Stimulated activated CD8-positive, alpha-beta memory T cell treated with anti-CD3 and anti-CD28 coated beads, Interleukin-2, amount 100 ng/mL, for 48 hours (primary cell): ENCODE data around the gene PUM2.

Experiments used
- DNase-seq, 2 donors: peaks; one replicate each; pipeline ENCODE4 v3.0.0-alpha.2; 2020; ENCODE audit warnings: low read depth in 2 of 2

The PUM2 gene

GRCh38 chr2:20216130-20217025, 134.3 kb downstream of the PUM2 start:
- no peak for DNase-seq

- no peak for DNase-seq
Measured at GRCh38 chr2:20215183-20216040, 135.2 kb downstream of the PUM2 start.

DNA sequence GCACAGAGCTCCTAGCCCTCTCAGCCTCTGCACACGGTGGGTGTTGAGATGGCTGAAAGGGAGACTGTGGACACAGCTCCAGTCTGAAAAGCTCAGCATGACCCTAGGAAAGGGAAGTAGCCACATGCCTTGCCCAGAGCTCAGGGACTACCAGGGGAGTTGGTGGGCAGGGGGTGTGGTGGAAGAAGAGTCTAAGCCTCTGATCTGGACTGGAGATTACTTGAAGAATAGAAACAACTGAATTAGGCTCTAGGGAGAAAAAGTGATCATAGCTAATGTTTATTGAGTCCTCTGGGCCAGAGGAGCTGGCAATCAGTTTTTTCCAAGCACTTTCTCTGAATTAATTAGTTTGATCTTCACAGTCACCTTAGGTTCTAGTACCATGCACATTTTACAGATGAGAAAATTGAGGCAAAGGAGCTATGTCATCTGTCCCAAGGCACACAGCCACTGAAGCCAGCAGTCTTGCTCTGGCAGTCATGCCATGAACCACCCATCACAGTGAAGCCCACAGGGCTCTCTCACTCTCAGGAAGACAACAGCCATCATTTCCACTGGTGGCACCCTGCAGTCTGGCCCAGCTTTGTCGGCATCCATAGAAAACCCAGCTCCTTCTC, 136.0 kb downstream of the PUM2 start:
- no peak for DNase-seq

GRCh38 chr2:20213651-20214565, 136.7 kb downstream of the PUM2 start:
- no peak for DNase-seq

DNA sequence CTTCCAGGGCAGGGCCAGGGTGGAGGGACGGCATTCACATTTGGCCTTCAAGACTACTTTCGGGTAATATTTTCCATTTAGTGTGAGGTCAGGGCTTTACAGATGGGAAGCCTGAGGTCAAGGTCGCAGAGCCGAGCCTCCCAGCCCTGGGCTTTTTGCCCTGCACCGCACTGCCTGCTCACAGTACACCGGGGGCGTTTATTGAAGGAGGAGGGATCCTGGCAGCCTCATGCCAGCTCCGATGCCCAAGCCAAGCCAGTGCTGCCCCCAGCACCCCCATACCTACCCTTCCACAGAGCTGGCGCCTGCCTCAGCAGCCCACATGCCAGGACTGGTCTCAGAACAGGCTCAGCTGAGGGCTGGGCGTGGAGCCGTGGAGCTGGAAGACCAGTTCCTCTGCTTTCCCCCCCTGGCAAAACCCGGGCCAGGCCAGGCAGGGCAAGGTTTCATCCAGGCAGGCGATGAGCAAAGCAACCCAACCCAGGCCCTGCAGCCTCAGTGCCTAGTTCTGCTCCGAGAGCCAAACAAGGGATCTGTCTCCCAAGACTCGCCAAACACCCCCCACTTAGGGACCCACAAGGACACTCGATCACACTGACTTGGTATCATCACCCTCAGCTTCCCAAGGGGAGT, 137.7 kb downstream of the PUM2 start:
- DNase-seq, result no peak

DNA sequence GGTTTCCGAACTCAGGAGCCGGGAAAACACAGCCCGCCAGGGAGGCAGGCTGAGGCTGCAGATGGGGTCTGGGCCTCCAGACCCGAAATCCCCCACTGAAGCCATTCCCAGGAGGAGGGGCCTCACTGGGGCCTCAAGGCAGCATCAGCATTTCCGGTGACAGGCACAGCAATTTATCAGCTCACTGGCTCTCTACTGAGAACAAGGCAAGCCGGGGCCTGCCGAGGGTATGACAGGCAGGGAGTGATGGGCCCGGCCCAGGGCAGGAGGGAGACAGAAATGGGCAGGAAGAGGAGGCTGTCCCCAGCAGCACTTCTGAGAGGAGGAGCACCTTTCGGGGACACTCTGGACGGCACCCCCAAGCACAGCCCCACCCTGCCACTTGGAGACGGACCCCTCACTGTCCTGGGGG, 138.2 kb downstream of the PUM2 start:
- DNase-seq, result no peak

GRCh38 chr2:20211860-20212458, 138.7 kb downstream of the PUM2 start:
- DNase-seq, result no peak

DNA sequence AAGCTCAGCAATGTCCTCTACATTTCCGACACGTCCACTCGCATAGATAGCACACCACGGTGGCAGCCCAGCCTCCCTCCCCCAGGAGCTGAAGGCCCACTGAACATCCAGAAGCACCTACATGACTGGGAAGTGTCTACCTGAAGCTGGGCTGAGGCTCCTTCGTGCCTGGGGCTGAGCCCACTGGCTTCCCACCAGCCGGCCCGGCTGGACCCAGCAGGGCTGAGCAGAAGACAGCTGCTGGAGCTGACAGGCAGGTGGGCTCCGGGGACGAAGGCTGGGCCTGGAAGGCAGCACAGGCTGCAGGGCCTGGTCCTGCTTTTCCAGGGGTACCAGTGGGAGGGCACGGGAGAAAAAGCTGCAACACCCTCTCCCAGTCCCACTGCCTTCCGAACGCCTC, 139.2 kb downstream of the PUM2 start:
- no peak for DNase-seq

DNA sequence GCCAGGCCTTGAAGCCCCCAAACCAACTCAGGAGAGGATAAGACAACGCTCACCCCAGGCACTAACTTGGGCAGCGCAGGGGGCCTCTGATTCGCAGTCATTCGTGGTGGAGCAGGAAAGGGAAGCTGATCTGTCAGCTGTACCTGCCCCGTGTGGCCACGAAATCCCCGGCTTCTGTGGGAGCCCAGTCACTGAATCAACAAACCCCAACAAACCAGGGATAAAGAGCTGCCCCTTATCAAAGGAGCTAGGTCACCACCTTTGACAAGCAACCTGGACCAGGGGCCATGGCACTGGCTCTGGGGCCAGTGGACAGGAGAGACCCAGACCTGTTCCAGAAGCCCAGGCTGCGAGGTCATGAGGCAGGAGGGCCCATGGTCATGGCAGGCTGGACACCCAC, 140.2 kb downstream of the PUM2 start:
- no peak for DNase-seq

- DNase-seq, result no peak
Measured at GRCh38 chr2:20209373-20210109, 141.1 kb downstream of the PUM2 start.

DNA sequence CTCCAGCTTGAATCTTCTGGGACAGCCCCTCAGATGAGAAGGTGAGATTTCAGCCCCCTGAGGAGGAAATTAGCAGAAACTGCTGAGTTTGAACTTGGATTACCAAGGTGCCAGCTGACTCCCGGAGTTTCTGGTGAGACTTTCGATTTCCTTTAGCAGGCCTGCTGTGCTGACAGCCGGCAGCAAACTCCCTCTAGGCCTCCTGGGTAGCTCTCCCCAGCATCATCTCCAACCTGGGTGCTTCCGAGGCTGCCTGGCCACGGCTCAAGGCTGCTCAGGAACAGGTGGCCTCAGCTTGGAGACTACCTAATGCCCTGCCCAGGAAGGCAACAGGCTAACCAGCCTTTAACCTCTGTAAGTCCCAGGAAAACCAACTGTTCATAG, 142.2 kb downstream of the PUM2 start:
- no peak for DNase-seq

DNA sequence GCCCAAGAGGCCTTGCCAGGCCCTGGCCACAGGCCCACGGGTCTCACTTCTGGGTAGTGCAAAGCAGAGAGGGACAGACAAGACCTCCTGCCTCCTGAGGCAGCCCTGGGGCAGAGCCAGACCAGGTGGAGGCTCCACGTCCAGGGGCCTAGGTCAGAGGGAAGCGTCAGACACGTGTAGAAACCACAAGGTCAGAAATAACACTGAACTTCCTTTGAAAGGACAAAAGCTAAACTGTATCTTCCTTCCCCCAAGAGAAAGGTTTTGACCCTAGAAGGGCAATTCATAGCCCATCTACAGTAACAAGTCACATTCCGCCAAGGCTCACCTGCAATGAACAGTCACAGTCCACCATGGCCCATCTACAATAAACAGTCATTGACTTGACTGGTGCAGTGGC, 143.6 kb downstream of the PUM2 start:
- no peak for DNase-seq

DNA sequence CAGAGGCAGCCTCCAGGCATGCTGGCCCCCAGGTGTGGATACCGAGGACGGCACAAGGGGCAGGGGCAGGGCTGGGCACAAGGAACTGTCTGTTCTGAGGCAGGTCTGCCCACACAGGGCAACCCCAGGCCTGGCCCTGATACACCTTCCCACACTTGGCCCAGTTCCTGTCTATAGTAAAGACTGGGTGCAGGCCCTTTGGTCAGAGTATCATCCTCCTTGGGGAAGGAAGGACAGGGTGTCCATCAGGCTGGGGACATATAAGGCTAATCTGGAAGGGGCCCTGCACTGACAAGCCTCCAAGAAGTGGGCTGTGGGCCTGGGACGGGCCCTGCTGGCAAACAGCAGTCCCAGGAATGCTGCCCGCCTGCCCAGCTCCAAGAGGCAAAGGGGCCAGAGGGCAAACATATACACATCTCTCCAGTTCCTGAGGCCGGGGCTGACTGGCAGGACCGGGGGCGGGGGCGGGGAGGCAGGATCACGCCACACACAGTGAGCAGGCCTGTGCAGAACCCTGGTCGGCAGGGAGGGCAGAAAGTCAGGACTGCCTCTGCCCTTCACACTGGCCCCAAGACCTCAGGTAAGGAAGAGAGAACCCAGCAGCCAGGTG, 144.6 kb downstream of the PUM2 start:
- DNase-seq, result no peak

- DNase-seq, result no peak
Measured at GRCh38 chr2:20205069-20205468, 145.6 kb downstream of the PUM2 start.

GRCh38 chr2:20203521-20204225, 147.0 kb downstream of the PUM2 start:
- no peak for DNase-seq

DNA sequence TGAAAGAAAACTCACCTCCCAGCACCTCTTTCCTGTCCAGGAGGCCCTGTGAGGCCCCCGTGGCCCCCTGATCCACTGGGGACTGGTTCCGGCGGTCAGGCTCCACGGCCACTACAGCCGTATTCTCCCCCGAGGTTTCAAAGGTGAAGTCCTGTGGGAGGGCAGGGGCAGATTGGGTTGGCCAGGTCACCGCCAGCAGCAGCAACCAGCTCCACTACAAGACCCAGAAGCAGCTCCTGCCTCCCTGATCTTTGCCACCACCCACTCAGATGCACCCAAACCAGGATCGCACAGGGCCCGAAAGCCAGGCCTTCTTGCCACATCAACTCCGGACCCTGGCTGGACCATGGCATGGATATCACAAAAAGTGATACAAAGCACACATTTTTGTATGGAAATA, 147.6 kb downstream of the PUM2 start:
- DNase-seq, result no peak

GRCh38 chr2:20201671-20202070, 149.0 kb downstream of the PUM2 start:
- no peak for DNase-seq

GRCh38 chr2:20200697-20201555, 149.7 kb downstream of the PUM2 start:
- DNase-seq, result no peak
